Retina (tissue), 1 donor: ENCODE results near the gene TSPAN12.
"Not testable (repeated sequence)": the region's sequence is repeated elsewhere in the genome, so short reads cannot be mapped to it uniquely, and the experiment has no call there.

Experiments used
- DNase-seq: peaks from one replicate; pipeline ENCODE4 v3.0.0-alpha.2; 2016

The TSPAN12 gene, protein sequence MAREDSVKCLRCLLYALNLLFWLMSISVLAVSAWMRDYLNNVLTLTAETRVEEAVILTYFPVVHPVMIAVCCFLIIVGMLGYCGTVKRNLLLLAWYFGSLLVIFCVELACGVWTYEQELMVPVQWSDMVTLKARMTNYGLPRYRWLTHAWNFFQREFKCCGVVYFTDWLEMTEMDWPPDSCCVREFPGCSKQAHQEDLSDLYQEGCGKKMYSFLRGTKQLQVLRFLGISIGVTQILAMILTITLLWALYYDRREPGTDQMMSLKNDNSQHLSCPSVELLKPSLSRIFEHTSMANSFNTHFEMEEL

DNA sequence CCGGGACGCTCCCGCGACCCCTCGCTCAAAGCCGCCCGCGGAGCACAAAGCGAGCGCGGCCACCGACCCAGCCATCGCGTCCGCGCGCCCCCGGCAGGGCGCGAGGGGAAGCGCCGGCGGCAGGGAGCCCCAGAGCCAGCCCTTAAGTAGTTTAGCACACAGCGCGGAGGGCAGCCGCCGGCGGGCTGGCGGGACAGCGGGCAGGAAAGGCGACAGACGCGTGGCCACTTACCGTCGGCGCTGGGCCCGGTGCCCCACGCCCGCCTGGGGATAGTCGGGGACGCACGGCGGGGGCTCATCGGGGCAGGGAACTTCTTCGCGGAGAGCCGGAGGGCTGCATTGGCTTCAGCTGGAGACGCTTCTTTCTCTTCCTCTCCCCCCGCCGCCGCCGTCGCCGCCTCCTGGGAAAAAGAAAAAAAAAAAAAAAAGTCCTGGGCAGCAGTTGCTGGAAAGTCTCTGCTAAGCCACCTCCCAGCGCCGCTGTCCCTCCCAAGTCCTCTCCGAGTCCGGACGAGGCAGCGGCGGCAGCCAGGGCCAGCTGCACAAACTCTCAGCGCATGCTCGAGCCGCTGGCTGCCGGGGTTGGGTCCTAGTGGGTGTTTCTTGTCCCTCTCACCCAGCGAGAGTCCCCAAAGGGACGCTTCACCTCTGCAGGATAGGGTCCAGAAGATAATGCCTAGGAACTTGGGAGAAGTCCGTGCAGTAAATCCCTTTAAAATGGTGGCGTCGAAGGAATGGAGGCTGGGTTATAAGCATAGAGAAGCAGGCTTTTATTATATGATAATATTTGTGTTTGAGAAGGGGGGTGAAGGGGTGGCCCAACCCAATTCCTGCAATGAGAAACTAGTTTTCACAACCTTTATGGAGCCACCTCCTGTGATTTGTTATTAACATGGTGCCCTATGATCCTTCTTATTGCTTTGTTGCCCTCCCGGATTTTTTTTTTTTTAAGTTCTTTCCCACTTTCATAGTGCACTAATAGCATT is at the start of gene TSPAN12:
TSPAN12 (minus strand) TSS at position 557 of the 986 bp plus-strand sequence. CDS start 1,381 bp downstream, outside the sequence.
- peak; percentile 95 for DNase-seq

DNA sequence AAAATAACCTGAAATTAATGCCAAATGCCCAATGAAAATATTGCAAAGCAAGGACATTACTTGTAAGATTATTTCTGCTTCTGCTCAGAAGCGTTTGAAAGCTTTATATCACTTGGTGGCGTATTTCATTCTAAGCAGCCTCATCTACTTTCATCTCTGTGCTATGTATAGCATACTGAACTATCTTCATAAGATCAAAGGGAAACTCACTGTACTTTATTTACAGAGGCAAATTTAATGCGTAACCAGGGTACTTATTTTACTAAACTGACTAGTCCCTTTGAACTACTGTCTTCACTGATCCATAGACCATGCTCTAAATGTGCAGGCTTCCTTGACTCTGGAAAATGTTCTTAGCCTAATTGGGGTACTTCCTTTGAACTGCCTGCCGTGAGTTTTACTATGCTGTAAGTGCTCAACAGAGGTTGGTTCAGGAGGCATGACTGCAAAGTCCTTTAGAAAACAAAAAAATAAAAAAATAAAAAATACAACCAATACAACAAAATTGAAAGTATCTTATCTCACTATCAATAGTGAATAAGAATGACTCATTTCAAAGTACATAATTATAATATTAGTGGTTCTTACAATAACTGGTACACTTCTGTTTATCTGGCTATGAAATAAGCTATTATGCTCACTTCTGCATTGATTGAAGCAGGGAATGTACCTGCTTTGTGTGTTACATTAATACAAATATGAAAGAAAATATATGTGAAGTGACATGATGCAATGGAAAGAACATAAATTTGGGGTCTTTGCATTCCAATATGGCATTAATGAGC is 41.0 kb upstream of the TSPAN12 start:
- no peak for DNase-seq

DNA sequence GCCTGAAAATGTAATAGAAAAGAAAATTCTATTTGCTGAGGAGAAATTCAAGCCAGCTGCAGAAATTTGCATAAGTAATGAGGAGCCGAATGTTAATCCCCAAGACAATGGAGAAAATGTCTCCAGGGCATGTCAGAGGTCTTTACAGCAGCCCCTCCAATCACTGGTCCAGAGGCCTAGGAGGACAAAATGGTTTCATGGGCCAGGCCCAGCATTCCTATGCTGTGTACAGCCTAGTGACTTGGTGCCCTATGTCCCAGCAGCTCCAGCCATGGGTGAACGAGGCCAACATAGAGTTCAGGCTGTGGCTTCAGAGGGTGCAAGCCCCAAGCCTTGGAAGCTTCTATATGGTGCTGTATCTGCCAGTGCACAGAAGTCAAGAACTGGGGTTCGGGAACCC is 37.3 kb upstream of the TSPAN12 start:
- DNase-seq = not testable (repeated sequence)

DNA sequence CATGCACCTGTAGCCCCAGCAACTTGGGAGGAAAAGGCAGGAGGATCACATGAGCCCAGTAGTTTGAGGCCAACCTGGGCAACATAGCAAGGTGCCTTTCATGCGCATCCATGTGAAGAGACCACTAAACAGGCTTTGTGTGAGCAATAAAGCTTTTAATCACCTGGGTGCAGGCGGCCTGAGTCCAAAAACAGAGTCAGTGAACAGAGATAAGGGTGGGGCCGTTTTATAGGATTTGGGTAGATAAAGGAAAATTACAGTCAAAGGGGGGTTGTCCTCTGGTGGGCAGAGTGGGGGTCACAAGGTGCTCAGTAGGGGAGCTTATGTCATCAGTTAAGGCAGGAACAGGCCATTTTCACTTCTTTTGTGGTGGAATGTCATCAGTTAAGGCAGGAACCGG is 27.7 kb upstream of the TSPAN12 start:
- DNase-seq = not testable (repeated sequence)

DNA sequence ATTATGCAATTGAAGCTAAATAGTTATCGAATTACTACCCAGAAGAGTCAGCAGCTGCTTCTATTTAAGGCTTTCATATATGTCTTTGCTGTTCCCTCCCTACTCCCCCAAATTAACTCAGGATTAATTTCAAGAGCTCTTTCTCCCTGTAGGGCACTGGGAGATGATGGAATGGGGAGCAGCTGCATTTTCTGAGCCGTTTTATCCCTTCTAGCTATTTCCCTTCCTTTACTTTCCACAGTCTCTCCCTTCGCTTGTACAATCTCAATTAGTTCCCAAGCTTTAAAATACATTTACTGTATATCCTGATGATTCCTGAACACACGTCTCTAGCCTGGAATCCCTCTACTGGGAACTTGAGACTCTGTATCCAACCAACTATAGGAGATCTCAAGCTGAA is 19.8 kb upstream of the TSPAN12 start:
- no peak for DNase-seq

DNA sequence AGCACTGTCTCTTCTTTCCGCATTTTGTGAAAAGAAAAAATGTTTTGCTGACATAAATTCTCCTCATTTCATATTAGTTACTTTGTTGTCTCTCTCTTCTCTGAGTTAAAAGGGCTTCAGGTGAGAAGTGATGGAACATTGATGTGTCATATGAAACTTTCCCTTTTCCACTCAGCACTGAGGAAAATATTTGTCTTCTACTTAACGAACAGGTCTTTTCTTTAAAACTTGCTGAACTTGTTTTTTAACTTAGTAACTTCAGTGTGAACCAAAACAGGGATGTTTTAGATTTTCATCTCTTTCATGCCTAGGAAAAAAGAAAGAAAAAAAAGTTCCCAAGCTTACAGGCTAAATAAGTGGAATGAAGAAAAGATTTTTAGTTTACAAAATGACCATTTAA is 19.0 kb upstream of the TSPAN12 start:
- DNase-seq = no peak

DNA sequence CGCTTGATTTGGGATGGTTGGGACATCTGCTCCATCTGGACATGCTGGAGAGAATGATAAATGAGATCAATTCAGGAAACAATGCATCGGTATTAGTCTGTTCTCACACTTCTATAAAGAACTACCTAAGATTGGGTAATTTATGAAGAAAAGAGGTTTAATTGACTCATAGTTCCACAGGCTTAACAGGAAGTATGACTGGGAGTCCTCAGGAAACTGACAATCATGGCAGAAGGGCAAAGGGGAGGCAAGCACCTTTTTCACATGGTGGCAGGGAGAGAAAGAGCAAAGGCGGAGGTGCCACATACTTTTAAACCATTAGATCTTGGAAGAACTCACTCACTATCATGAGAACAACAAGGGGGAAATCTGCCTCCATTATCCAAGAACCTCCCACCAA is 16.8 kb upstream of the TSPAN12 start:
- no peak for DNase-seq

DNA sequence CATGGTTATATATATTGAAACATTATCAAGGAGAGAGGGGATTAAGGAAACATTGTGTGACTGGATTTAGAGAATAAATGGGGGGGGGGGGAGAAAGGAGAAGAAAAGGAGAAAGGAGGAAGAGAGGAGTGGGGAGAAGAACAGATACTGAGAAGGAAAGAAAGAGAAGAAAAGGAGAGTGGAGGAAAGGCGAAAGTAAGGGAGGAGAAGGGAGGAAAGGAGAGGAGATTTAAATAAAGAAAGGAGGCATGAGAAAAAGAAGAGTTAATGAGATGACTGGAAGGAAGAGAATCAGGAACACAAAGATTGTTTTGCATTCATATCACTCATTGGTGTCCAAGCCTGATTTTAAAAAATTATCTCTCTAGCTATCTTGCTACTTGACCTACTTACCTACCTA is 16.1 kb upstream of the TSPAN12 start:
- no peak for DNase-seq

DNA sequence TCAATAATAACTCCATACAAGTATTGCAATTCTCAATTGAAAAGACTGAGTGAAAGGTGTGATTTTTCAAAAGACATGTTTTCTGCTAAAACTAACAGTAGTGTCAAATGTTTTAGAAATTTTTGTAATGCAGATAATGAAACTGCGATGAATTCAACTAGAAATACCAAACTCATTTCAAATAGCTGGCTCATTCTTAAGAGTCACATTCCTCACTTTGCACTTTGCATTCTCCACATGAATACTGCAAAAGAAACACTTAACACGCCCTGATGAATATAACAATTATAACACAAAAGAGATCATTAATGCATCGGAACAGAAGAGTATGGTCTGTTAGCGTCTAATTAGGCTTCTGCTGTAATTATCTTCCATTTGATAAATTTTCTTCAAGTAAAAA is 15.5 kb upstream of the TSPAN12 start:
- DNase-seq = no peak

DNA sequence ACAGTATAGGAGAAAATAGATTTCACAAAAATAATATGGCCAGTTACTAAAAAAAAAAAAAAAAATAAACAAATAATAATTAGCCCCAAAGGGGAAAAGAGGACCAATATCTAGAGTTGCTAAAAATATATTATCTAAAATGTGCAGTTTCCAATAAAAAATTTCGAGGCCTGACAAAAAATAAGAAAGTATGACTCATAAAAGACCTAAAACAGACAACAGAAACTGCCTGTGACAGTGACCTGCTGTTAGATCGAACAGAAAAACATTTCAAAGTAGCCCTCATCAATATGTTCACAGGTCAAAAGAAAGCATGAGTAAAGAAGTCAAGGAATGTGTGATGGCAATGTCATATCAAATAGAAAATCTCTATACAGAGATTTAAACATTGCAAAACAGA is 11.8 kb upstream of the TSPAN12 start:
- no peak for DNase-seq

DNA sequence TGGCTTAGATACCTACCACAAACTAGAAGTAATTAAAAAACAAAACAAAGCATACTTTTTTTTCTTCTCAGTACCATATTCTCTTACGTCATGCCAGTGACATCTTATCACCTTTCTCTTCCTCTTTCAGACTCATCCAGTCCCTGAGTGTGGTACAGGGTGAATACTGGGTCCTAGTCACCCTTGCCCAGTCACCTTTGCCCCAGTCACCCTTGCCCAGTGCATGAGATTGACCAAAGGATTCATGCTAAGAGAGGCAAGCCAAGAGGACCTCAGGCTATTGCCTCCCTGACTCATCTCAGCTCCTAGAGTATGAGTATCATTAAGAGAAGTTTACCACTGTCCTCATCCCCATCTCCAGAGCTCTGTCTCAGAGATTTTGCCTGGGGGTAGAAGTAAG is 10.0 kb upstream of the TSPAN12 start:
- DNase-seq = no peak

DNA sequence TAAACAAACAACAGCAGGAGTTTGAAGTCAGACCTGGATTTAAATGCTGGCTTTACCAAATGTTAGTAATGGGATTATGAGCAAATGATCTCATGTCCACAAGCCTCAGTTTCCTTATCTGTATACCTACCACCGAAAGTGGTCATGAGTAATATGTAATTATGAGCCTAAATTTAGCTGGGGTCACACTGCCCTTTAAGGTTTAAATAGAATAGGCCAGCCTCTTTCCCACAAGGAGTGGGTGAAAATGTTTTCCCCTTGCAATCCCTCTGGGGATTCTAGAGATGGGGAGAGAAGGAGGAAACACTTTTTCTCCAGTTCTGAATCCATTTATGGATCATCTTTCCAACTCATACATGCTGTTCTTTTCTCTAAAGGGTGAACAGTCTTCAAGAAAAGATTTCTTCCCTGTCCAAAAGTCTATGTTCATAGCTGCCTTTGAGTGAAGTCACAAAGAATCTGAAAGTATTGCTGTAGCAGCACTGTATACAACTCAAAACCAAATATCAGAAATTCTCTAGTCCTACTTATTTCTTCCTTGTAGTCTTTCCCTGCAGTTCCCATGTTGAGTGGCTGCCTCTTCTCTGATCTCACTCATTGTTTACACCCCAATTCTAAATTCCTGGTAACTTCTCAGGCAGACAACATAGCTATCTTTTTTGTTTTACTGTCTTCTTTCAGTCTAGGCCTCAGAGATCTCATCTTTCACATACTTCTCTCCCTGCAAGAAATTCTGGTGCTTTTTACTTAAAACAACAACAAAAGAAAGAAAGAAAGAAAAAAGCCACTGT is 7.4 kb upstream of the TSPAN12 start:
- no peak for DNase-seq

DNA sequence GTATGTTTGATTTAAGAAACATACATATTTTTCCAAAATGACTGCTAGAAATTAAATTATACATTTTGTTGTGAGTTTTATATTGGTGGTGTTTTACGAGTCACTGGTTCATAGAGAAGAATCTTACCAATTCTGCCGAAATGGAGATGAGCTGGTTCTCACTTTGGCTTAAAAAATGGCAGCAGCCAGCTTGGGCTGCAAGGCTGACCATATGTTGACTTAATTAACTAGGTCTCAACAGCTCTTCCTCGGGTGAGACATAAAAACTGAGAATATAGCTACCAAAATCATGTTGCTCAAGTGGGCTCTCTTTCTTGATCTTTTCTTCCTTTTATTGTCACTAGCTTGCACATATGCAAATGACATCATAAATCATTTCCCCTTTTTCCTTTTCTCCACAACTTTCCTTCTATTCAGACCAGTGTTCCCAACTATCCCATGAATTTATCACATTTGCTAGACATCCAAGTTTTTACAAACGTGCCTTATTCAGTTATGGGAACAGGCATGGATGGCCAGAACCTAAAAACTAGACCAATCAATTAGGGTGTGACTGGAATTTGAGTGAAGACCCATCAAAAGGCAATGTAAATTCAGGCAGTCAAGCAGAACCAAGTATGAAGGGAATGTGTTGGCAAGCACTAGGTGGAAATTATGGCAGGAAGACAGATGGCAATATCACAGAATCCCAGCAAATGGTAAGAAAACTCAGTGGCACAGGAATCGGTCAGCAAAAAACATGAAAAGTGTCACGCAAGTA is 6.4 kb upstream of the TSPAN12 start:
- no peak for DNase-seq

DNA sequence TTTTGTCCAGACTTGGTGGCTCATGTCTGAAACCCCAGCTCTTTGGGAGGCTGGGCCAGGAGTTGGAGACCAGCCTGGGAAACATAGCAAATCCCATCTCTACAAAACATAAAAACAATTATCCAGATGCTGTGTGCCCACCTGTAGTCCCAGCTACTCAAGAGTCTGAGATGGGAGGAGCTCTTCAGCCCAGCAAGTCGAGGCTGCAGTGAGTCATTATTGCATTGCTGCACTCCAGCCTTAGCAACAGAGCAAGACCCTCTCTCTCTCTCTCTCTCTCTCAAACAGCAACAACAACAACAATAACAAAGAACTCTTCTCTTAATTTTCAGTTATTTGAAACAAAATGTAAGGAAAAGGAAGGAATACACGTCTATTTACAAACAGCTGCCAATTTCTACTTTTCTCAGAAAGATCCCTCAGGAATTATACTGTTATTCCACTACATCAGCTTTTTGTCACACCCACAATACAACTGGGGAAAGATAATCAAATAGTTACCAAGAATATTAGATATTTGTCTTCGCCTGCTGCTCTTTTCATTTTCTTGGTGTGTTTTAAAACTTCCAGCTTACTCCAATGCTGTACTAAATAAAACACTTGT is 5.1 kb upstream of the TSPAN12 start:
- DNase-seq = no peak

DNA sequence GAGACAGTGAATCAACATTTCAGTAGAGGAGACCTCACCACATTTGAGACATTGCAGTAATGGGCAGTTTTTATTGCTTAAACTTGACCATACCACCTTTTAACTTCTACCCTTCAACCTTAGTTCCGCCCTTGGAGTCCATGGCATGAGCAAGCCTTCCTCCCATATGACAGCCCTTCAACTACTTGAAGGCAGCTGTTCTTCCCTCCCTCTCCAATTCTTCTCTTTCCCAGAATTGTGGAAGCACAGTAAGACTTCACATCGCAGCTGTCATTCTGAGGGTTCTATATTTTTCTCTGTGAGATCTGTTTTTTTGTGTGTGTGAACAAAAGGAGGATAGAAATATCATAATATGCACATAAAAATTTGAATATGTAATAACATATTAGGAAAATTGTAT is 2.2 kb upstream of the TSPAN12 start:
- no peak for DNase-seq

DNA sequence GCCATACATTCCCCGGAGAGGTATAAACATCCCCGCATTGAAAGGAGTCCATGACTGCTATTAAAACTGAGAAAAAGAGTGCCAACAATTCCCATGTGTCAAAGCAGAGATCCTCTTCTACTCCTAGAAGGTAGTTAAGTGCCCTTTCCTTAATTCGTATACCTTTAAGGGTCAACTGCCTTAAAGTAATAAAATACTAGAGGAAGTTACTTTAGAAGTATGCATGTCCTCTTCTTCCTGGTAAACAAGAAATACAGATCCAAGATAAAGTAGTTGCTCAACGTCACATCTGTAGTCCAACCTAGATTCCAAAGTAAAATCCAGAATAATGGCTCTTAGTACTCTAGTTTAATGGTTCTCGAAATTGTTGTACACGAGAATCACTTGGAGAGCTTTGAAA is 1.5 kb upstream of the TSPAN12 start:
- no peak for DNase-seq

DNA sequence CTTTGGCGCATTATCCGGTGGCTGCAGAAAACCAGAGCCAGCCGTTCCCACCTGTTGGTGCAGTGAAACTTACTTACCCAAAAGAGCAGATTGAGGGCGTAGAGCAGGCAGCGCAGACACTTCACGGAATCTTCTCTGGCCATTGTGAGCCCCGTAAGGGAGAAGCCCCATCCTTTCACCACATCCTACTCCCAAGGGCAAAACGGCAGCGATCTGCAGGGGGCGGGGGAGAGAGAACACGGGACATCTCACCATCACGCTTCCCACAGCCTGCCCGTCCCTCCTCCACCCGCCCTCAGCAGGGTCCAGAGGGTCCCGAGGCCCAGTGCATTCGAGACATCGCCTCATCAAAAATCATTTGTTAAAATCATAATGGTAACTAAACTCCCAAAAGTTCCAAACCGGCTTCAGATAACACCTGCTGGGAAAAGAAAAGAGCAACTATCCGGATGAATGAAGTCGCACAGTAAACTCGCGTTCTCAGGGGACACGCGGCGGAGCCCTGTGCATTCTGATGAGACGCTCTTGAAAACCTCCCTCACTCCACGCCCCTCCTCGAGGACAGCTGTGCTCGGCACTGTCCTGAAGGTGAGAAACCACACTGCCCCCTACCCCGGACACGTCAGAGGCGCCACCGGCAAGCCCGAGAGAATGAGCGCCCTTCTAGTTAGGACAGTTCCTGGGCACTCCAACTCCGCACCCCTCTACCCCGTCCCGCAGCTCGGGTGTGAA is 1.2 kb downstream of the TSPAN12 start:
- peak; percentile 75 for DNase-seq

DNA sequence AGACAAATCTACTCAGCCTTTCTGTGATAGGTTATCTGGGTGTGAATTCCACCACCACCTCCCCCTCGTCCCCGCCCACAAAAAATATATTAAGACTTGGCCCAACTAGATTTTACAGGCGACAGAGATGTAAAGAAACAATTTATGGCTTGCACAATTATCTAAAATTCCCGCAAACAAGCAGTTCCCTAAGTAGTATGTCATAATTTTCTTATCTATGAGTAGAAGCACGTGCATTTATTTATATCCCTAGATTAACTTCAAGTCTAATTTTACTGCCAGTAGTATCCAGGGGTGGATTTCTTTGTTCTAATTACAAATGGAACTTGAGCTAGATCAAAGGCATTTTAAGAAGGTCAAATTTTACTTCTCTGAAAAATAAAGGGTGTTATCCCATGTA is 1.7 kb downstream of the TSPAN12 start:
- no peak for DNase-seq

DNA sequence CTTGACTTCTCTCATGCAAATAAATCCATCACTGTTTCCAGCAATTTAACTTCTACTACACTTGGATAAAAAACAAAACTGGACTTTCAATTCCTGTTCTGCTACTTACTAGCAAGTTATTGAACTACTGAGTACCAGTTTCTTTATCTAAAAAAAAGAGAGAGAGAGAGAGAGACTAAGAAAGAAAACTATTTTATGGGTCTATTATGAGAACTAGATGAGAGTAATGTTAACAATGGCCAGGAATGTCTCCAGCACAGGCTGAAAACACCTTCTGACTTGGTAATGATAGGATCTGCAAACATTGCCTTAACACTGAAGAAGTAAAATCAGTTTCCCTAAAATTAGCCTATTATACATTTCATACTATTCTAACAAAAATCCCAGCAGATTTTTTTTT is 5.2 kb downstream of the TSPAN12 start:
- no peak for DNase-seq

DNA sequence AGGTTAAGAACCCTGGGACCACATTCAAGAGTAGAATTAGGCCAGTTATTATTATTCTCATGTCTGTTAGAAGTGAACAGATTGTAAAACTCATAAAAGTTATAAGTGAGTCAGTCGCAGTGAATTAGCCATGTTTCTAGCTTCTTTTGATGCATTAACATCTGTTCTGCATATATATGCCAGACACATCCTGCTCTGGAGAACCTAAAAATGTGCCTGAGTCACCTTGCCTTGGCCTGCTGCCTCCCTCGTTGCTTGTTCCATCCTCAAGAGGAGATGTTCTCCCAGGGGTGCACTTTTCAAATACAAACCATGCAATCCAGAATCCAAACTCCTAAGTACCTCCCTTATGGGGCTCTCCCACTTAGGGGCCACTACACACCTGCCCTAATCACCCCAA is 14.8 kb downstream of the TSPAN12 start:
- DNase-seq = no peak
